ENCODE measurements around the gene MYL5.
A peak's percentile ranks its signal among the peaks of the same experiment; 100 is the strongest.

The MYL5 gene

DNA sequence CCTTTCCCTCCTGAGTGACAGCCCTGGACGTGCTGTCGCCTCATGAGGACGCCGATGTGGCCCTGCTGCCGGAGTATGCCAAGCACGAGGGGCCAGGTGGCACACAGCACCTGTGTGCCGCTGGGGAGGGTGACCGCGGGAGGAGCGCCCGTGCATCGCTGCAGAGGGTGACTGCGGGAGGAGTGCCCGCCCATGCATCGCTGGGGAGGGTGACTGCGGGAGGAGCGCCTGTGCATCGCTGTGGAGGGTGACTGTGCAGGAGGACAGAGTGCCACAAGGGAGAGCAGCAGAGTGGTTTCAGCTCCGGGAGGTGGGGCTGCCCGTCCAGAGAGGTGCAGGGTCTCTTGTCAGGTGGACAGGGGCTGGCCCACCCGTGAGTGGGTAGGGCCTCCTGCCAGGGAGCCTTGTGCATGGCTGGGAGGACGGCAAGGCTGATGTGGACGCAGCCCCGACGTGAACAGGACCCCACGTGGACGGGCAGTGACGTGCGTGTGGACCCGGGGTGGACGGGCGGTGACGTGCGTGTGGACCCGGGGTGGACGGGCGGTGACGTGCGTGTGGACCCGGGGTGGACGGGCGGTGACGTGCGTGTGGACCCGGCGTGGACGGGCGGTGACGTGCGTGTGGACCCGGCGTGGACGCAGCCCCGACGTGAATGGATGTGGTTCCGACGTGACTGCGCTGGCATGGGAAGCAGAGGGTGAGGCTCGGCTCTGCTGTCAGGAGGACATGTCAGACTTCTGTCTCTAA is 45.9 kb downstream of the MYL5 start:
- H3K4me1 ChIP-seq (ENCODE audit: control insufficient read depth in 2 of 2, insufficient read depth in 2 of 2, low read length in 2 of 2) = peaks cover 10 to 18% of the 10 kb centered on the region in 2 donors
- no peaks in the 10 kb centered on the region for H3K27me3 ChIP-seq (ENCODE audit: control insufficient read depth in 2 of 2, insufficient read depth in 2 of 2, low read length in 2 of 2)
- no peak overlapping the region for H3K27ac ChIP-seq (ENCODE audit: low read depth in 2 of 2, low read length in 2 of 2)
- H3K4me3 ChIP-seq (ENCODE audit: low read length in 2 of 2) = no peak overlapping the region
- H3K9me3 ChIP-seq (ENCODE audit: control insufficient read depth in 2 of 2, low read length in 2 of 2) = no peaks in the 10 kb centered on the region
- no peak overlapping the region for H3K9ac ChIP-seq (ENCODE audit: low read depth in 1 of 2, low read length in 2 of 2)
- H3K36me3 ChIP-seq (ENCODE audit: control insufficient read depth in 2 of 2, insufficient read depth in 2 of 2, low read length in 2 of 2) = peaks cover 4 to 5% of the 10 kb centered on the region in 2 donors

DNA sequence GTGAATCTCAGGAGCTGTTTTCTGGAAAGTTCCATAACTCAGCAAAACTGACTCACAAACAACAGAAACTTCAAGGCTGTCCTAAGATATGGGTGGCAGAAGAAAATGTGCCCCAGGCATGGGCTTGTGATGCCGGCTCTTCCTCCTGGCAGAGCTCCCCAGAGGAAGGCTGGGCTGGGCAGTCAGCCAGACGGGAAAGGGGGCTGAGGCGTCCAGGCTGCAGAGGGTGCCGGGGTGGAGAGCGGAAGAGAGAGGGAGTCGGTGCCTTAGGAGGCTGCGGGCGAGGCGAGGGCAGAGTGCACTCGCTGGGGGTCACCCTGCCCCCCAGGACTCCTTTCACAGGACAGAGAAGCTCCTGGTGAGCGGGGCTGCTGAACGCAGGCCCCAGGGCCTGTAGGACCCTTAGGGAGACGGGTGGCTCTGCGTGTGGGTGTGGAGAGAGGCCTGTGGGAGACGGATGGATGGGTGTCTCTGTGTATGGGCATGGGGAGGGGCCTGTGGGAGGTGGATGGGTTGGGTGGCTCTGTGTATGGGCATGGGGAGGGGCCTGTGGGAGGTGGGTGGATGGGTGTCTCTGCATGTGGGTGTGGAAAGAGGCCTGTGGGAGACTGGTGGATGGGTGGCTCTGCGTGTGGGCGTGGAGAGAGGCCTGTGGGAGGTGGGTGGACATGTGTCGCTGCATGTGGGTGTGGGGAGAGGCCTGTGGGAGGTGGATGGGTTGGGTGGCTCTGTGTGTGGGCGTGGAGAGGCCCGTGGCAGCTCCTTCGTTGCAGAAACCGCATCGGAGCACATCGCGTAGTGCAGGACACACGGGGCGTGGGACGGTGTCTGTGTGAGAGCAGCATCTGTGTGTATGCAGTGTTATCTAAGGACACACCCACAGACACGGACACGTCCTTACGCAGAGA is 47.2 kb downstream of the MYL5 start:
- no peak overlapping the region for H3K27ac ChIP-seq (ENCODE audit: low read depth in 2 of 2, low read length in 2 of 2)
- no peak overlapping the region for H3K9ac ChIP-seq (ENCODE audit: low read depth in 1 of 2, low read length in 2 of 2)
- peaks cover 4 to 5% of the 10 kb centered on the region in 2 donors for H3K36me3 ChIP-seq (ENCODE audit: control insufficient read depth in 2 of 2, insufficient read depth in 2 of 2, low read length in 2 of 2)
- H3K27me3 ChIP-seq (ENCODE audit: control insufficient read depth in 2 of 2, insufficient read depth in 2 of 2, low read length in 2 of 2) = no peaks in the 10 kb centered on the region
- peaks cover 10 to 18% of the 10 kb centered on the region in 2 donors for H3K4me1 ChIP-seq (ENCODE audit: control insufficient read depth in 2 of 2, insufficient read depth in 2 of 2, low read length in 2 of 2)
- H3K4me3 ChIP-seq (ENCODE audit: low read length in 2 of 2) = no peak overlapping the region
- no peaks in the 10 kb centered on the region for H3K9me3 ChIP-seq (ENCODE audit: control insufficient read depth in 2 of 2, low read length in 2 of 2)

DNA sequence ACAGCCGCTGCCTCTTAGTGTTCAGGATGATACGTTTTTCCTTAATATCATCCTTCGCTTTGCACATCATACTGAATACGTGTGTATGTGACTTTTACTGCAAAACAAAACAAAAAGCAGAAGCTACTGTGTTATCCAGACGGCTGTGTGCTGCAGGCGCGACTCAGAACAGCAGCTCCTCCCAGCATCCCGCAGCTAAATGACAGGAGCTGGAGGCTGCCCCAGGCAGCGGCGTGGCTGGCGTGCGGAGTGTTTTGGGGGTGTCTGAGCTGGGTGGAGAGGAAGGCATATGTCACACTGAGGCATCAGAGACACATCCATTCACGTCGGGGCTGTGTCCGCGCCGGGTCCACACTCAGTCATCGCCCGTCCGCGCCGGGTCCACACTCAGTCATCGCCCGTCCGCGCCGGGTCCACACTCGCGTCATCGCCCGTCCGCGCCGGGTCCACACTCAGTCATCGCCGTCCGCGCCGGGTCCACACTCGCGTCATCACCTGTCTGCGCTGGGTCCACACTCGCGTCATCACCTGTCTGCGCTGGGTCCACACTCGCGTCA is 47.9 kb downstream of the MYL5 start:
- no peak overlapping the region for H3K27ac ChIP-seq (ENCODE audit: low read depth in 2 of 2, low read length in 2 of 2)
- no peak overlapping the region for H3K4me3 ChIP-seq (ENCODE audit: low read length in 2 of 2)
- peaks cover 4 to 5% of the 10 kb centered on the region in 2 donors for H3K36me3 ChIP-seq (ENCODE audit: control insufficient read depth in 2 of 2, insufficient read depth in 2 of 2, low read length in 2 of 2)
- no peaks in the 10 kb centered on the region for H3K9me3 ChIP-seq (ENCODE audit: control insufficient read depth in 2 of 2, low read length in 2 of 2)
- H3K9ac ChIP-seq (ENCODE audit: low read depth in 1 of 2, low read length in 2 of 2) = no peak overlapping the region
- H3K27me3 ChIP-seq (ENCODE audit: control insufficient read depth in 2 of 2, insufficient read depth in 2 of 2, low read length in 2 of 2) = no peaks in the 10 kb centered on the region
- H3K4me1 ChIP-seq (ENCODE audit: control insufficient read depth in 2 of 2, insufficient read depth in 2 of 2, low read length in 2 of 2) = peaks cover 12 to 18% of the 10 kb centered on the region in 2 donors

DNA sequence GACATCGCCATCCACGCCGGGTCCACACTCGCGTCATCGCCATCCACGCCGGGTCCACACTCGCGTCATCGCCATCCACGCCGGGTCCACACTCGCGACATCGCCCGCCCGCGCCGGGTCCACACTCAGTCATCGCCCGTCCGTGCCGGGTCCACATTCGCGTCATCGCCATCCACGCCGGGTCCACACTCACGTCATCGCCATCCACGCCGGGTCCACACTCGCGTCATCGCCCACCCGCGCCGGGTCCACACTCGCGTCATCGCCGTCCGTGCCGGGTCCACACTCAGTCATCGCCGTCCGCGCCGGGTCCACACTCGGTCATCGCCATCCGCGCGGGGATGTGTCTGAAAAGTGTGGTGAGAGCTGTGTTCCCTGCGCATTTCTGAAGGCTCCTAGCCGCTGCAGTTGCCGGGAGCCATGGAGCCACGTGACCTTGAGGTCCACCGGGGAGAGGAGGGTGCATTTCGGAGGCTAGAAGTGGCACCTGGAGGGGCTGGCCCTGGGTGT is 48.6 kb downstream of the MYL5 start:
- no peak overlapping the region for H3K9ac ChIP-seq (ENCODE audit: low read depth in 1 of 2, low read length in 2 of 2)
- H3K4me3 ChIP-seq (ENCODE audit: low read length in 2 of 2) = no peak overlapping the region
- H3K4me1 ChIP-seq (ENCODE audit: control insufficient read depth in 2 of 2, insufficient read depth in 2 of 2, low read length in 2 of 2) = peaks cover 12 to 18% of the 10 kb centered on the region in 2 donors

DNA sequence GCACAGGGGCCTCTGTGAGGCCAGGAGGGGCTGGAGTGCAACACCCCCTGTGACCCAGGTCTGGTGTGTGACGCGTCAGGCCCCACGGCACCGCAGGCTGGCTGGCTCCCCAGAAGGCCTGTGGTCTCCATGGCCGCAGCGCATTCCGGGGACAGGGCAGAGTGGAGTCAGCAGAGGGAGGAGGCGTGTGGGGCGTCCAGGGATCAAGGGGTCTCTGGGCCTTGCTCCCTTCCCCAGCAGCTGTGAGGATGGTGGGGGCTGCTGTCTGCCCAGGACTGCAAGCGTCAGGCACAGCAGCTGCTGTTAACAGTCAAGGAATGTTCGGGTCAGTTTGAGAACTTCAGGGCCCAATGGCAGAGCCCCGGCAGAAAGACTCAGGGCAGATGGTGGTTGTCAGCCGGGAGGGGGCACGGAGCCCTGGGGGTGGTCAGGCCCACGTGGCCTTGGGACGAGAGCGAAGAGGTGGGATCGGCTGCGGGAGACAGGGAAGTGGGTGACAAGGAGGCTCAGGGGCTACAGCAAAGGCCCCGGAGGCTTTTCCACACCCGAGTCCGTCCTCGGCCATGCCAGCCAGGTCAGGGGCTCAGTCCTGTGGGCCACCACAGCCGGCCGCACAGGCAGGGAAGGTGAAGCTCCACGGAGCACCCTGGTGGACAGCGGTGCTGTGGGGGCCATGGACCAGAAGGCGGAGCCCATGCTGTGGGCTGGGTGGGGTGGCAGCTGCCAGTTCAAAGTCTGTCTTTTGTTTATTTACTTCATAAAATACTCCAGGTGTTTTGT is 49.6 kb downstream of the MYL5 start:
- Histone ChIP-seq H3K36me3 (ENCODE audit: control insufficient read depth in 2 of 2, insufficient read depth in 2 of 2, low read length in 2 of 2) (peaks cover 4 to 5% of the 10 kb centered on the region in 2 donors), H3K27ac (ENCODE audit: low read depth in 2 of 2, low read length in 2 of 2) (no peak overlapping the region), H3K9me3 (ENCODE audit: control insufficient read depth in 2 of 2, low read length in 2 of 2) (no peaks in the 10 kb centered on the region), H3K9ac (ENCODE audit: low read depth in 1 of 2, low read length in 2 of 2) (peak overlapping the region in 1 of 2 donors; percentile 34), H3K4me1 (ENCODE audit: control insufficient read depth in 2 of 2, insufficient read depth in 2 of 2, low read length in 2 of 2) (peaks cover 12 to 18% of the 10 kb centered on the region in 2 donors), H3K4me3 (ENCODE audit: low read length in 2 of 2) (no peak overlapping the region), H3K27me3 (ENCODE audit: control insufficient read depth in 2 of 2, insufficient read depth in 2 of 2, low read length in 2 of 2) (no peaks in the 10 kb centered on the region)

More for the DNA sequence above, 48.6 kb downstream of the MYL5 start:
- H3K36me3 ChIP-seq (ENCODE audit: control insufficient read depth in 2 of 2, insufficient read depth in 2 of 2, low read length in 2 of 2) = peaks cover 4 to 5% of the 10 kb centered on the region in 2 donors
- H3K9me3 ChIP-seq (ENCODE audit: control insufficient read depth in 2 of 2, low read length in 2 of 2) = no peaks in the 10 kb centered on the region
- H3K27me3 ChIP-seq (ENCODE audit: control insufficient read depth in 2 of 2, insufficient read depth in 2 of 2, low read length in 2 of 2) = no peaks in the 10 kb centered on the region
- no peak overlapping the region for H3K27ac ChIP-seq (ENCODE audit: low read depth in 2 of 2, low read length in 2 of 2)

DNA sequence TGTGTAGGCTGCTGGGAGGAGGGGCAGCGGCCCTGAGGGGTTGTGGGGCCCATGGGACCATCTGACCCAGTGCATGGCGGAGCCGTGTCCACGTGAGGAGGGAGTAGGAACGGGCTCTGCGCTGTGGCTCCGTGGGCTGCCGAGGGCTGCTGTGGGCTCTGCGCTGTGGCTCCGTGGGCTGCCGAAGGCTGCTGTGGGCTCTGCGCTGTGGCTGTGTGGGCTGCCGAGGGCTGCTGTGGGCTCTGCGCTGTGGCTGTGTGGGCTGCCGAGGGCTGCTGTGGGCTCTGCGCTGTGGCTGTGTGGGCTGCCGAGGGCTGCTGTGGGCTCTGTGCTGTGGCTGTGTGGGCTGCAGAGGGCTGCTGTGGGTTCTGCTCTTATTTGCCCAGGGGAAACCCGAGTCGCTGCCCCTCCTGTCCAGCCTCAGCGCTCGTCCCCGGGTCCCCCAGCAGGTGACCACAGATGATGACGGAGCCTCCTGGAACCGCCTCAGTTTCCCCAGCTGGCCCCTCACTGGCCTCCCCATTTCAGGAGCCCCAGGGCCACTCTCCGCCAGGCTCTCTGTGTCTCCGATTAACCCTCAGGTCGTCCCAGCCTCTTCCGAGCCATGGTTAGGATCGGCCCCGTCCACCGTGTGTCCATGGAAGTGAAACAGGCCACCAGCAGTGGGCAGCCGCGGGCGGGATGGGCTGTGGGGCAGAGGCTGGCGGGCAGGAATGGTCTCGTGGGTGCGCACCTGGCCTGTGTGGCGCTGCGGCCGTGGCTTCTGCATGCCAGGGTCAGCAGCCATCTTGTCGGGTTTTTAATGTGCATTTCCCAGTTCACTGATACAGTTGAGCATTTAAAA is 51.3 kb downstream of the MYL5 start:
- Histone ChIP-seq H3K36me3 (ENCODE audit: control insufficient read depth in 2 of 2, insufficient read depth in 2 of 2, low read length in 2 of 2) (peaks cover 2 to 6% of the 10 kb centered on the region in 2 donors), H3K9me3 (ENCODE audit: control insufficient read depth in 2 of 2, low read length in 2 of 2) (no peaks in the 10 kb centered on the region), H3K9ac (ENCODE audit: low read depth in 1 of 2, low read length in 2 of 2) (no peak overlapping the region), H3K27ac (ENCODE audit: low read depth in 2 of 2, low read length in 2 of 2) (no peak overlapping the region), H3K4me3 (ENCODE audit: low read length in 2 of 2) (no peak overlapping the region), H3K27me3 (ENCODE audit: control insufficient read depth in 2 of 2, insufficient read depth in 2 of 2, low read length in 2 of 2) (no peaks in the 10 kb centered on the region), H3K4me1 (ENCODE audit: control insufficient read depth in 2 of 2, insufficient read depth in 2 of 2, low read length in 2 of 2) (peaks cover 12 to 18% of the 10 kb centered on the region in 2 donors)

DNA sequence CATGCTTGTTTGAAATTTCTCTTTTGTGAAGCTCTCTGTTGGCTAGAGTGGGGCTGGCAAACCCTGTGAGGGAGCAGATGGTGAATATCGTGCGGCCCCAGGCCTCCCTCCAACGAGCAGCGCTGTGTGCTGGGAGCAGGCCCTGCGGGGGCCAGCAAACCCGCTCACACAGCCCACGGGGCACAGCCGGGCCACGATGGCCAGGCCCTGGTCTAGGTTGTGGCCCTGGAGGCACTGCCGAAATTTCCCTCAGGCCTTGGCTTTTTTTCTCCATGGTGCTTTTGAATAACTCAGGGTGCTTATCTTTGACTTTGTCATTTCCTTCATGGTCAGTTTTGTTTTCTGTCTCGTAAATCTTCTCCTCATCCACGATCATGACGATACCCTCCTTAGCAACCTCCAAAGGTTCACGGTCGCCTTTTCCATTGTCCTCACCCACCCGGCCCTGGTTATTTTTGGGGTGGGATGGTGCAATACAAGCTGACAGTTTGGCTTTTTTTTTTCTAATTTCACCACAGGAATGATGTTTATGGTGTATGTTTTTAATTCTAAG is 52.0 kb downstream of the MYL5 start:
- Histone ChIP-seq H3K4me1 (ENCODE audit: control insufficient read depth in 2 of 2, insufficient read depth in 2 of 2, low read length in 2 of 2) (peaks cover 12 to 17% of the 10 kb centered on the region in 2 donors), H3K27ac (ENCODE audit: low read depth in 2 of 2, low read length in 2 of 2) (no peak overlapping the region), H3K4me3 (ENCODE audit: low read length in 2 of 2) (no peak overlapping the region), H3K36me3 (ENCODE audit: control insufficient read depth in 2 of 2, insufficient read depth in 2 of 2, low read length in 2 of 2) (peaks cover 7 to 13% of the 10 kb centered on the region in 2 donors), H3K9me3 (ENCODE audit: control insufficient read depth in 2 of 2, low read length in 2 of 2) (no peaks in the 10 kb centered on the region), H3K9ac (ENCODE audit: low read depth in 1 of 2, low read length in 2 of 2) (no peak overlapping the region), H3K27me3 (ENCODE audit: control insufficient read depth in 2 of 2, insufficient read depth in 2 of 2, low read length in 2 of 2) (no peaks in the 10 kb centered on the region)

DNA sequence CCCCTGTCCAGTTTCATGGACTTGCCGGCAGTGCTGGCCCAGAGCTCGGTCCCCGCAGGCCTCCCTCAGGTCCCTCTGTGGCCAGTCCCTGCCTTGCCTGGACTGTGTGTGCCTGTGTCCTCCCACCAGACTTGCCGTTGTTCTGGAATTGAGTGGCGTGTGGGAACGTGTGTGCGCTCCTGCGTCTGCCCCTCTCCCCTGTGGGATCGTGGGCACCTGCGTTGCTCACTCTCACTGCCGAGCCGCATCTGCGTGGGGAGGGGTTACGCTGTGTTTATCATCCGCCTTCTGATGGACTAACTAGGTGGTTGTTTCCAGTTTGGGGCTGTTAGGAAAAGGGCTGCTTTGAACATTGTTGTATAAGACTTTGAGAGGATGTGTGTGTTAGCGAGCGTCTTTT is 52.5 kb downstream of the MYL5 start:
- H3K9ac ChIP-seq (ENCODE audit: low read depth in 1 of 2, low read length in 2 of 2) = no peak overlapping the region
- no peaks in the 10 kb centered on the region for H3K9me3 ChIP-seq (ENCODE audit: control insufficient read depth in 2 of 2, low read length in 2 of 2)
- H3K4me3 ChIP-seq (ENCODE audit: low read length in 2 of 2) = no peak overlapping the region
- peaks cover 12% of the 10 kb centered on the region in 2 donors for H3K4me1 ChIP-seq (ENCODE audit: control insufficient read depth in 2 of 2, insufficient read depth in 2 of 2, low read length in 2 of 2)
- H3K27me3 ChIP-seq (ENCODE audit: control insufficient read depth in 2 of 2, insufficient read depth in 2 of 2, low read length in 2 of 2) = no peaks in the 10 kb centered on the region
- H3K27ac ChIP-seq (ENCODE audit: low read depth in 2 of 2, low read length in 2 of 2) = no peak overlapping the region
- peaks cover 7 to 13% of the 10 kb centered on the region in 2 donors for H3K36me3 ChIP-seq (ENCODE audit: control insufficient read depth in 2 of 2, insufficient read depth in 2 of 2, low read length in 2 of 2)

DNA sequence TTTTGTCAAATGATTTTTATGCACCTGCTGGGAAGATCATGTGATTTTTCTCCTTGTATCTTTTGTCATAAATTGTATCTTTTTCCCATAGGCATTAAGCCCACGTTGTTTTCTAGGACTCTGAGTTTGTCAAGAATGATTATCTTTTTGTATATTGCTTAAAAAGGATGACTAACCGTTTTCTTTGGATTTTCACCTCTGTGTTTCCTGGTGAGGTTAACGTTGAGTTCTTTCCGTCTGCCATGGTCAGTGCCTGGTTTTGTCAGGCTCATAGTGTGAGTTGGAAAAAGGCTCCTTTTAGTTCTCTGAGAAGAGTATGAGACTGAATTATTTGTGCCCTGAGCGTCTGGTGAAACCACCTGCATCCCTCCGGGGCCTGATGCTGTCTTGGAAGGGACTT is 53.2 kb downstream of the MYL5 start:
- peaks cover 11 to 12% of the 10 kb centered on the region in 2 donors for H3K4me1 ChIP-seq (ENCODE audit: control insufficient read depth in 2 of 2, insufficient read depth in 2 of 2, low read length in 2 of 2)
- H3K9ac ChIP-seq (ENCODE audit: low read depth in 1 of 2, low read length in 2 of 2) = no peak overlapping the region
- H3K36me3 ChIP-seq (ENCODE audit: control insufficient read depth in 2 of 2, insufficient read depth in 2 of 2, low read length in 2 of 2) = peaks cover 7 to 17% of the 10 kb centered on the region in 2 donors
- H3K27ac ChIP-seq (ENCODE audit: low read depth in 2 of 2, low read length in 2 of 2) = no peak overlapping the region
- no peaks in the 10 kb centered on the region for H3K9me3 ChIP-seq (ENCODE audit: control insufficient read depth in 2 of 2, low read length in 2 of 2)
- H3K4me3 ChIP-seq (ENCODE audit: low read length in 2 of 2) = no peak overlapping the region
- H3K27me3 ChIP-seq (ENCODE audit: control insufficient read depth in 2 of 2, insufficient read depth in 2 of 2, low read length in 2 of 2) = no peaks in the 10 kb centered on the region

Data from mucosa of rectum (tissue), 2 donors.